GM18873 (cell line): ENCODE data around the gene ALDH1A1.

Source experiments
- ATAC-seq: cut with Tn5 transposase; IDR thresholded peaks from one replicate; pipeline ENCODE4 v1.9.1; 2021; ENCODE audit warnings: mild to moderate bottlenecking, moderate library complexity, moderate number of reproducible peaks; ENCODE audit not compliant: unreplicated experiment, low FRiP score

ALDH1A1 gene

GRCh38 chr9:72952914-72953313 is at the start of gene ALDH1A1:
Gene ALDH1A1 (minus strand): TSS chr9:72953053. CDS start chr9:72953000, 53 bp downstream.
- ATAC-seq, result no peak

GRCh38 chr9:73001860-73002259 is 49.0 kb upstream of the ALDH1A1 start:
- ATAC-seq, result no peak

- no peak for ATAC-seq
Observed at GRCh38 chr9:72998363-72998762, 45.5 kb upstream of the ALDH1A1 start.

- no peak for ATAC-seq
Observed at GRCh38 chr9:72997387-72997995, 44.6 kb upstream of the ALDH1A1 start.

- no peak for ATAC-seq
Observed at GRCh38 chr9:72996684-72997314, 43.9 kb upstream of the ALDH1A1 start.

GRCh38 chr9:72996114-72996513 is 43.3 kb upstream of the ALDH1A1 start:
- ATAC-seq, result no peak

- ATAC-seq, result no peak
Observed at GRCh38 chr9:72995131-72996024, 42.5 kb upstream of the ALDH1A1 start.

- ATAC-seq, result no peak
Observed at GRCh38 chr9:72991772-72992171, 38.9 kb upstream of the ALDH1A1 start.

- ATAC-seq, result no peak
Observed at GRCh38 chr9:72990397-72991182, 37.7 kb upstream of the ALDH1A1 start.

- no peak for ATAC-seq
Observed at GRCh38 chr9:72986522-72987116, 33.8 kb upstream of the ALDH1A1 start.

GRCh38 chr9:72985746-72986145 is 32.9 kb upstream of the ALDH1A1 start:
- no peak for ATAC-seq

- ATAC-seq, result no peak
Observed at GRCh38 chr9:72984991-72985390, 32.1 kb upstream of the ALDH1A1 start.

- no peak for ATAC-seq
Observed at GRCh38 chr9:72984226-72984947, 31.5 kb upstream of the ALDH1A1 start.

GRCh38 chr9:72983512-72984225 is 30.8 kb upstream of the ALDH1A1 start:
- no peak for ATAC-seq

GRCh38 chr9:72983056-72983455 is 30.2 kb upstream of the ALDH1A1 start:
- ATAC-seq, result no peak

GRCh38 chr9:72982146-72982799 is 29.4 kb upstream of the ALDH1A1 start:
- ATAC-seq, result no peak

- ATAC-seq, result no peak
Observed at GRCh38 chr9:72981433-72981832, 28.6 kb upstream of the ALDH1A1 start.

- ATAC-seq, result no peak
Observed at GRCh38 chr9:72980600-72981265, 27.9 kb upstream of the ALDH1A1 start.
